ENCODE data around the gene TBCK.
"Not testable (repeated sequence)": the region's sequence is repeated elsewhere in the genome, so short reads cannot be mapped to it uniquely, and the experiment has no call there.

Gene TBCK

GRCh38 chr4:106277140-106277675 lies 38.8 kb downstream of the TBCK start:
- no peak for DNase-seq

- no peak for DNase-seq
Measured at GRCh38 chr4:106273831-106274230, 42.2 kb downstream of the TBCK start.

- DNase-seq: no peak
Measured at GRCh38 chr4:106270736-106271135, 45.3 kb downstream of the TBCK start.

GRCh38 chr4:106269711-106270110 lies 46.3 kb downstream of the TBCK start:
- no peak for DNase-seq

GRCh38 chr4:106268786-106269185 lies 47.2 kb downstream of the TBCK start:
- DNase-seq: no peak

GRCh38 chr4:106266201-106266600 lies 49.8 kb downstream of the TBCK start:
- DNase-seq: no peak

GRCh38 chr4:106264331-106264728 lies 51.7 kb downstream of the TBCK start:
- no peak for DNase-seq

GRCh38 chr4:106263594-106264330 lies 52.2 kb downstream of the TBCK start:
- no peak for DNase-seq

- no peak for DNase-seq
Measured at GRCh38 chr4:106261980-106262379, 54.0 kb downstream of the TBCK start.

- DNase-seq: no peak
Measured at GRCh38 chr4:106258145-106259045, 57.6 kb downstream of the TBCK start.

- no peak for DNase-seq
Measured at GRCh38 chr4:106256190-106256589, 59.8 kb downstream of the TBCK start.

GRCh38 chr4:106255195-106255594 lies 60.8 kb downstream of the TBCK start:
- DNase-seq: no peak

GRCh38 chr4:106253364-106254129 lies 62.5 kb downstream of the TBCK start:
- DNase-seq: no peak

- DNase-seq: no peak
Measured at GRCh38 chr4:106247600-106247999, 68.4 kb downstream of the TBCK start.

GRCh38 chr4:106246441-106246840 lies 69.6 kb downstream of the TBCK start:
- no peak for DNase-seq

GRCh38 chr4:106245176-106245575 lies 70.8 kb downstream of the TBCK start:
- DNase-seq: no peak

GRCh38 chr4:106240699-106241098 lies 75.3 kb downstream of the TBCK start:
- no peak for DNase-seq

- no peak for DNase-seq
Measured at GRCh38 chr4:106238820-106239420, 77.1 kb downstream of the TBCK start.

- no peak for DNase-seq
Measured at GRCh38 chr4:106231931-106232330, 84.1 kb downstream of the TBCK start.

GRCh38 chr4:106222548-106222947 lies 93.5 kb downstream of the TBCK start:
- DNase-seq: no peak

GRCh38 chr4:106213291-106213690 lies 102.7 kb downstream of the TBCK start:
- DNase-seq: not testable (repeated sequence)

GRCh38 chr4:106210021-106210420 lies 106.0 kb downstream of the TBCK start:
- no peak for DNase-seq

Data from activated naive CD4-positive, alpha-beta T cell treated with anti-CD3 and anti-CD28 coated beads, Interleukin-2, amount 50 U/mL, for 16 hours (primary cell).